Vagina (tissue), 2 donors: ENCODE data around the gene XIRP2. TPM values are rescaled to one million over a fixed set of nuclear protein-coding genes. Genes with fewer than 3 reads are reported as not detected.
"Not testable (repeated sequence)": the region's sequence is repeated elsewhere in the genome, so short reads cannot be mapped to it uniquely, and the experiment has no call there.

Source experiments
- DNase-seq, 2 donors: peaks; one replicate each; pipeline ENCODE4 v3.0.0-alpha.2; 2017; ENCODE audit errors: extremely low spot score in 2 of 2
- H3K27ac ChIP-seq: fragments of 200-600 bp; sonication (generic); one replicate; pipeline ENCODE4 v1.5.1; 2019
- H3K27me3 ChIP-seq: fragments of 200-600 bp; sonication (generic); one replicate; pipeline ENCODE4 v1.5.1; 2019
- H3K36me3 ChIP-seq, 2 donors: fragments of 200-600 bp; sonication (generic); one replicate each; pipeline ENCODE4 v1.5.1; 2017 to 2019
- H3K4me1 ChIP-seq: fragments of 200-600 bp; sonication (generic); one replicate; pipeline ENCODE4 v1.5.1; 2019
- H3K4me3 ChIP-seq, 2 donors: fragments of 200-600 bp; sonication (generic); 1 replicate in 1 of 2; 2 replicates in 1 of 2; pipeline ENCODE4 v1.5.1; 2016 to 2019
- H3K9me3 ChIP-seq: fragments of 200-600 bp; sonication (generic); one replicate; pipeline ENCODE4 v1.5.1; 2019
- POLR2A ChIP-seq, 2 donors: fragments of 450-650 bp; IDR thresholded peaks; one replicate each; pipeline ENCODE4 v1.6.1; 2017; ENCODE audit warnings: antibody characterized with exemption in 2 of 2, mild to moderate bottlenecking in 2 of 2, moderate library complexity in 2 of 2
- POLR2AphosphoS5 ChIP-seq, 2 donors: sonication (generic); formaldehyde crosslinking; IDR thresholded peaks; one replicate each; pipeline ENCODE4 v1.9.0; 2017; ENCODE audit warnings: antibody characterized with exemption in 2 of 2, mild to moderate bottlenecking in 2 of 2, low read depth in 1 of 2; ENCODE audit not compliant: insufficient read depth in 1 of 2
- intact Hi-C: fragments of 100-400 bp; cut with DNase I; formaldehyde crosslinking; loops from one replicate; pipeline ENCODE4 v1.15.1; 2023
- total RNA-seq: library from RNA; depleted of rRNA; stranded (reverse); fragments of >200 nt; gene quantifications from one replicate; pipeline ENCODE4 v1.2.3, GENCODE V29; 2016
- TF ChIP-seq, protein P1 (sequence below), 3 experiments: fragments of 450-650 bp in 2 of 3; fragments of 200-600 bp in 1 of 3; sonication (generic) in 1 of 3; IDR thresholded peaks; one replicate each; pipeline ENCODE4 v1.5.1; 2017 to 2019; ENCODE audit warnings: antibody characterized with exemption in 3 of 3, mild to moderate bottlenecking in 2 of 3, moderate library complexity in 2 of 3

XIRP2 gene
- total RNA-seq, 1 donor from 2014 or later, result not detected

GRCh38 chr2:167104691-167105090, 216.4 kb downstream of the XIRP2 start:
- no peak for DNase-seq
- Histone ChIP-seq H3K27ac (no peak overlapping the region), H3K4me1 (no peaks in the 10 kb centered on the region), H3K4me3 (no peak overlapping the region), H3K9me3 (no peaks in the 10 kb centered on the region), H3K27me3 (no peaks in the 10 kb centered on the region), H3K36me3 (no peaks in the 10 kb centered on the region)
- TF ChIP-seq POLR2A (IDR thresholded peaks at IDR 0.05) (no peak), POLR2AphosphoS5 (IDR thresholded peaks at IDR 0.05; ENCODE audit: insufficient read depth in 1 of 2, low read depth in 1 of 2) (no peak)
- TF ChIP-seq, protein P1, sequence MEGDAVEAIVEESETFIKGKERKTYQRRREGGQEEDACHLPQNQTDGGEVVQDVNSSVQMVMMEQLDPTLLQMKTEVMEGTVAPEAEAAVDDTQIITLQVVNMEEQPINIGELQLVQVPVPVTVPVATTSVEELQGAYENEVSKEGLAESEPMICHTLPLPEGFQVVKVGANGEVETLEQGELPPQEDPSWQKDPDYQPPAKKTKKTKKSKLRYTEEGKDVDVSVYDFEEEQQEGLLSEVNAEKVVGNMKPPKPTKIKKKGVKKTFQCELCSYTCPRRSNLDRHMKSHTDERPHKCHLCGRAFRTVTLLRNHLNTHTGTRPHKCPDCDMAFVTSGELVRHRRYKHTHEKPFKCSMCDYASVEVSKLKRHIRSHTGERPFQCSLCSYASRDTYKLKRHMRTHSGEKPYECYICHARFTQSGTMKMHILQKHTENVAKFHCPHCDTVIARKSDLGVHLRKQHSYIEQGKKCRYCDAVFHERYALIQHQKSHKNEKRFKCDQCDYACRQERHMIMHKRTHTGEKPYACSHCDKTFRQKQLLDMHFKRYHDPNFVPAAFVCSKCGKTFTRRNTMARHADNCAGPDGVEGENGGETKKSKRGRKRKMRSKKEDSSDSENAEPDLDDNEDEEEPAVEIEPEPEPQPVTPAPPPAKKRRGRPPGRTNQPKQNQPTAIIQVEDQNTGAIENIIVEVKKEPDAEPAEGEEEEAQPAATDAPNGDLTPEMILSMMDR (IDR thresholded peaks at IDR 0.05), result no peak
- intact Hi-C loops, result no loop called here

DNA sequence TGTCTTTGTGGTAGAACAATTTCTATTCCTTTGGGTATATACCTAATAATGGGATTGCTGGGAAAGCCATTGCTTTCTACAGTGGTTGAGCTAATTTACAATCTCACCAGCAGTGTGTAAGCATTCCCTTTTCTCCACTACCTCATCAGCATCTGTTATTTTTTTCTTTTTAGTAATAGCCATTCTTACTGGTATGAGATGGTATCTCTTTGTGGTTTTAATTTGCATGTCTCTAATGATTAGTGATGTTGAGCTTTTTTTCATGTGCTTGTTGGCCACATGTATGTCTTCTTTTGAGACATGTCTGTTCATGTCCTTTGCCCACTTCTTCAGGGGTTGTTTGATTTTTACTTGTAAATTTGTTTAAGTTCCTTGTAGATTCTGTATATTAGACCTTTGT, 221.4 kb downstream of the XIRP2 start:
- H3K4me1 ChIP-seq, H3K27ac ChIP-seq, H3K9me3 ChIP-seq, H3K36me3 ChIP-seq, H3K4me3 ChIP-seq, DNase-seq, H3K27me3 ChIP-seq, intact Hi-C loops: not testable (repeated sequence)

GRCh38 chr2:167110345-167110744, 222.1 kb downstream of the XIRP2 start:
- no peak for TF ChIP-seq POLR2A (IDR thresholded peaks at IDR 0.05)
- TF ChIP-seq POLR2AphosphoS5 (IDR thresholded peaks at IDR 0.05; ENCODE audit: insufficient read depth in 1 of 2, low read depth in 1 of 2), result no peak
- TF ChIP-seq, protein P1 (IDR thresholded peaks at IDR 0.05), result no peak
- intact Hi-C loops, result no loop called here
- no peak overlapping the region for H3K4me3 ChIP-seq
- no peaks in the 10 kb centered on the region for H3K9me3 ChIP-seq
- no peaks in the 10 kb centered on the region for H3K27me3 ChIP-seq
- no peaks in the 10 kb centered on the region for H3K36me3 ChIP-seq
- no peak overlapping the region for H3K27ac ChIP-seq
- no peaks in the 10 kb centered on the region for H3K4me1 ChIP-seq
- no peak for DNase-seq

DNA sequence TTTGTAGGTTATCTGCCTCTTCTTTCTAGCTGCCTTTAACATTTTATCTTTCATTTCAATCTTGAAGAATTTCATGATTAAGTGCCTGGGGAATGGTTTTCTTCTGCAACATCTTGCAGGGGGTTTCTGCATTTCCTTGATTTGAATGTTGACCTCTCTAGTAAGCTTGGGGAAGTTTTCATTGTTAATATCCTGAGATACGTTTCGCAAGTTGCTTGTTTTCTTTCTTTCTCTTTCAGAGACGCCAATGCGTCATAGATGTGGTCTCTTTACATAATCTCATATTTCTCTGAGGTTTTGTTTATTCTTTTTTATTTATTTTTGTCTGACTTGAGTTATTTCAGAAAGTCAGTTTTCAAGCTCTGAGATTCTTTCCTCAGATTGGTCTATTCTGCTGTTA, 225.7 kb downstream of the XIRP2 start:
- H3K36me3 ChIP-seq, result no peaks in the 10 kb centered on the region
- TF ChIP-seq, protein P1 (IDR thresholded peaks at IDR 0.05), result no peak
- TF ChIP-seq POLR2AphosphoS5 (IDR thresholded peaks at IDR 0.05; ENCODE audit: insufficient read depth in 1 of 2, low read depth in 1 of 2) (no peak), POLR2A (IDR thresholded peaks at IDR 0.05) (no peak)
- intact Hi-C loops, result no loop called here
- DNase-seq, result no peak
- H3K4me3 ChIP-seq, result no peak overlapping the region
- H3K27ac ChIP-seq, result no peak overlapping the region
- H3K27me3 ChIP-seq, result no peaks in the 10 kb centered on the region
- H3K4me1 ChIP-seq, result no peaks in the 10 kb centered on the region
- H3K9me3 ChIP-seq, result no peaks in the 10 kb centered on the region

DNA sequence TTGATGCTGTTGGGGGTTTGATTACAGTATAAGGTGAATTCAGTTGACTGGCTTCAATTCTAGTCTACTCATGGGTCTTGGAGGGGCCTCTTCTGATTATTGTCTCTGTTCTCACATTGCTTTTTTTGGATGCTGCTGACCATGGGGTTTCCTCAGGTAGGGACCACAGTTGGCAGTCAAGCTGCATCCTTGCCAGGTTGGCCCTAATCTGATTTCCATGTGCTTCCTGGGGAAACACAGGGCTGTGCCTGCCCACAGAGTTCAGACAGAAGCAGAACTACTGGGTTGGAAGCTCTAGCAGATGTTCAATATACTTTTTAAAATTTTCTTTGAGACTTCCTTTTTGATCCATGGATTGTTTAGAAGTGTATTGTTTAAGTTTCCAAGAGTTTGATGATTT, 227.3 kb downstream of the XIRP2 start:
- Histone ChIP-seq H3K9me3 (no peaks in the 10 kb centered on the region), H3K27me3 (no peaks in the 10 kb centered on the region), H3K4me1 (no peaks in the 10 kb centered on the region), H3K27ac (no peak overlapping the region), H3K4me3 (no peak overlapping the region), H3K36me3 (no peaks in the 10 kb centered on the region)
- intact Hi-C loops, result no loop called here
- TF ChIP-seq POLR2AphosphoS5 (IDR thresholded peaks at IDR 0.05; ENCODE audit: insufficient read depth in 1 of 2, low read depth in 1 of 2), result no peak
- TF ChIP-seq POLR2A (IDR thresholded peaks at IDR 0.05), result no peak
- TF ChIP-seq, protein P1 (IDR thresholded peaks at IDR 0.05), result no peak
- DNase-seq, result no peak

- Histone ChIP-seq H3K4me3 (no peak overlapping the region), H3K27ac (no peak overlapping the region), H3K9me3 (no peaks in the 10 kb centered on the region), H3K36me3 (no peaks in the 10 kb centered on the region), H3K4me1 (no peaks in the 10 kb centered on the region), H3K27me3 (no peaks in the 10 kb centered on the region)
- intact Hi-C loops, result no loop called here
- no peak for DNase-seq
- TF ChIP-seq POLR2AphosphoS5 (IDR thresholded peaks at IDR 0.05; ENCODE audit: insufficient read depth in 1 of 2, low read depth in 1 of 2) (no peak), POLR2A (IDR thresholded peaks at IDR 0.05) (no peak)
- TF ChIP-seq, protein P1 (IDR thresholded peaks at IDR 0.05), result no peak
Measured at GRCh38 chr2:167122389-167122788, 234.1 kb downstream of the XIRP2 start.
